Endothelial cell (in vitro differentiated cells): ENCODE results near the gene HNF4A. TPM values are rescaled to one million over a fixed set of nuclear protein-coding genes. Genes with fewer than 3 reads are reported as not detected.

ENCODE experiments used
- DNase-seq: peaks from one replicate; pipeline ENCODE4 v3.0.0; 2021; ENCODE audit warnings: low spot score
- H3K27ac Mint-ChIP-seq: one replicate; pipeline ENCODE4 v1.8.0; 2021; ENCODE audit warnings: mixed read lengths, inconsistent platforms; ENCODE audit not compliant: unreplicated experiment
- H3K27me3 Mint-ChIP-seq: one replicate; pipeline ENCODE4 v1.8.0; 2021; ENCODE audit warnings: mild to moderate bottlenecking, moderate library complexity, mixed read lengths, inconsistent platforms; ENCODE audit not compliant: unreplicated experiment
- H3K36me3 Mint-ChIP-seq: one replicate; pipeline ENCODE4 v1.8.0; 2021; ENCODE audit warnings: mild to moderate bottlenecking, low read depth, mixed read lengths, inconsistent platforms; ENCODE audit not compliant: unreplicated experiment
- H3K4me1 Mint-ChIP-seq: one replicate; pipeline ENCODE4 v1.8.0; 2021; ENCODE audit warnings: mild to moderate bottlenecking, mixed read lengths, inconsistent platforms; ENCODE audit not compliant: unreplicated experiment
- H3K4me3 Mint-ChIP-seq: one replicate; pipeline ENCODE4 v1.8.0; 2021; ENCODE audit warnings: mild to moderate bottlenecking, mixed read lengths, inconsistent platforms; ENCODE audit not compliant: unreplicated experiment
- H3K9me3 Mint-ChIP-seq: one replicate; pipeline ENCODE4 v1.8.0; 2021; ENCODE audit warnings: mixed read lengths, inconsistent platforms; ENCODE audit not compliant: unreplicated experiment
- CTCF ChIP-seq: fragments of 200-600 bp; sonication (generic); IDR thresholded peaks from one replicate; pipeline ENCODE4 v1.5.0; 2021; ENCODE audit warnings: antibody characterized with exemption; ENCODE audit not compliant: unreplicated experiment
- total RNA-seq: library from RNA; stranded (reverse); fragmentation: NEBNext Ultra II Directional; extraction: Animal tissue kit (Norgen Biotek cat#: 25700); gene quantifications from one replicate; pipeline ENCODE4 v1.2.1, GENCODE V29; 2021; ENCODE audit not compliant: unreplicated experiment

Gene HNF4A
- total RNA-seq, 1 donor from 2014 or later, result not detected

GRCh38 chr20:44367746-44368145 is 12.2 kb downstream of the HNF4A start:
- Mint-ChIP-seq H3K4me3 (no peak overlapping the region), H3K36me3 (no peaks in the 10 kb centered on the region), H3K9me3 (no peaks in the 10 kb centered on the region), H3K4me1 (no peaks in the 10 kb centered on the region), H3K27ac (no peak overlapping the region), H3K27me3 (peaks cover 10% of the 10 kb centered on the region)
- TF ChIP-seq CTCF, result no peak
- no peak for DNase-seq

DNA sequence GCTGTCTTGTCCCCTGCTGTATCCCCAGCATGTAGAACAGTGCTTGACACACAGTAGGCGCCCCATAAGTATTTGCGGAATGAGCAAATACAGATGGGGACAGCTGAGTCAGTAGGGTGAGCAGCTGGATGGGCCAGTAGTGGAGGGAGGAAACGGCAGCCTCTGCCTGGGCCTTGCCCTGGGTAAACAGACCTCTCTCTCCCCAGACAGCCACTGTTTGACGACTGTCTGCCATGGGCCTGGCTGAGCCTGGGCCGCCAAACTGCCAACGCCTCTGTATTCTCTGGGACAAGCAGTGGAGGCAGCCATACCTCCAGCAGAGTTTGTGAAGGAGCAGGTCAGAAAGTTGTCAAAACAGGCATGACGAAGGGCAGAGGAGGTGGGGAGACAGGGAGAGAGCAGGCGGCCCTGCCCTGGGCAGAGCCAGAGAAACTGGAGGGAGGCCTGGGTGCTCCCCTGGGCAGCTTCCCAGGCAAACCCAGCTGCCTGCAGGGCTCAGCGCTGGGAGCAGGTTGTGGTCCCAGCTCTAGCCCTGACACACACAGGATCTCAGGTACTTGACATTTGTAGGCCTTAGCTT is 15.2 kb downstream of the HNF4A start:
- Mint-ChIP-seq H3K36me3 (no peaks in the 10 kb centered on the region), H3K4me1 (no peaks in the 10 kb centered on the region), H3K27me3 (peaks cover 7% of the 10 kb centered on the region), H3K9me3 (no peaks in the 10 kb centered on the region), H3K27ac (no peak overlapping the region), H3K4me3 (no peak overlapping the region)
- no peak for TF ChIP-seq CTCF
- DNase-seq, result no peak

DNA sequence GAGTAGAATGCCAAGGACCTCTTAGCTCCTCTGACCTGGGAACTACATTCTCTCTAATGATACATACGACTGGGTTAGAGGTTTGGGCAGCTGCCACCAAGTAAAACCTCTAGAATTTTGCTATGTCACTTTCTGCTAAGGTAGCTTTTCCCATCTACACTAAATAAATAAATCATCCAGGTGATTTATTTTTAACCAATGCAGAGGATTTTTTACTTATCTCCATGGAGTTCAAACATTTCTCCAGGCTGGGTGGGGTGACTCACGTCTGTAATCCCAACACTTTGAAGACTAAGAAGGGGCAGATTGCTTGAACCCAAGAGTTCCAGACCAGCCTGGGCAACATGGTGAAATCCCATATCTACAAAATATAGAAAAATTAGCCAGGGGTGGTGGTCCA is 27.1 kb downstream of the HNF4A start:
- H3K4me1 Mint-ChIP-seq, result no peaks in the 10 kb centered on the region
- no peak overlapping the region for H3K27ac Mint-ChIP-seq
- H3K9me3 Mint-ChIP-seq, result no peaks in the 10 kb centered on the region
- H3K27me3 Mint-ChIP-seq, result no peaks in the 10 kb centered on the region
- DNase-seq, result no peak
- no peaks in the 10 kb centered on the region for H3K36me3 Mint-ChIP-seq
- TF ChIP-seq CTCF, result no peak
- no peak overlapping the region for H3K4me3 Mint-ChIP-seq

GRCh38 chr20:44384423-44385027 is 29.0 kb downstream of the HNF4A start:
- H3K4me1 Mint-ChIP-seq, result no peaks in the 10 kb centered on the region
- H3K27ac Mint-ChIP-seq, result no peak overlapping the region
- peaks cover 3% of the 10 kb centered on the region for H3K27me3 Mint-ChIP-seq
- TF ChIP-seq CTCF, result peak; percentile 91
- no peak overlapping the region for H3K4me3 Mint-ChIP-seq
- no peaks in the 10 kb centered on the region for H3K9me3 Mint-ChIP-seq
- DNase-seq, result peak; percentile 86
- H3K36me3 Mint-ChIP-seq, result no peaks in the 10 kb centered on the region

DNA sequence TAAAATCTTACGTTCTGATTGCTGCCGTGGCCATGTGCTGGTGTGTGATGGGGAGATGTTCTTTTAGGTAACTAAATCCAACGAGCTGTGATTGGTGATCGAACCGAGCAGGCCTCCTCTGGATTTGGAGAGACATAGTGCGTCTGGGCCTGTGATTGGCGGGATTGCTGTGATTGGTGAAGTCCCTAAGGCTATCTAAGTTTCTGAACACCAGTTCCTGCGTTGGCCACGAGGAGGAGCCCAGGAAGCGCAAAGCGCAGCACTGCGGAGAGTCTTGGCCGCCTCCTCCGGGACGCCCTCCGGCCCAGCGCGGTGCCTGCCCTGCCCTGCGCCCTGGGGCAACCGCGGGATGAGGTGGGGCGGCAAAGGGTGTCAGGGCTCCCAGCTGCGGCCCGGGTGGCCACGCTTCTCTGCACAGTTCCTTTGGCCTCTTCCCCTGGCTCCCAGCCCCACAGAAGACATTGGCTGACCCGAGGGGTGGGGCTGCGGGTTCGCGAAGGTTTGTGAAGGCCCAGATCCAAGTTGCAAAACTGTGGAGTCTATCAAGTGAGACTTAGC is 33.0 kb downstream of the HNF4A start:
- Mint-ChIP-seq H3K4me3 (no peak overlapping the region), H3K9me3 (no peaks in the 10 kb centered on the region), H3K4me1 (no peaks in the 10 kb centered on the region), H3K36me3 (no peaks in the 10 kb centered on the region), H3K27me3 (peaks cover 8% of the 10 kb centered on the region), H3K27ac (no peak overlapping the region)
- peak; percentile 80 for DNase-seq
- TF ChIP-seq CTCF, result peak; percentile 80
